GM18868 (cell line): ENCODE data around the gene CDYL.
"Not testable (repeated sequence)": the region's sequence is repeated elsewhere in the genome, so short reads cannot be mapped to it uniquely, and the experiment has no call there.

Experiments used
- ATAC-seq: cut with Tn5 transposase; IDR thresholded peaks from one replicate; pipeline ENCODE4 v1.9.1; 2021; ENCODE audit warnings: mild to moderate bottlenecking, moderate library complexity; ENCODE audit not compliant: unreplicated experiment

CDYL gene

DNA sequence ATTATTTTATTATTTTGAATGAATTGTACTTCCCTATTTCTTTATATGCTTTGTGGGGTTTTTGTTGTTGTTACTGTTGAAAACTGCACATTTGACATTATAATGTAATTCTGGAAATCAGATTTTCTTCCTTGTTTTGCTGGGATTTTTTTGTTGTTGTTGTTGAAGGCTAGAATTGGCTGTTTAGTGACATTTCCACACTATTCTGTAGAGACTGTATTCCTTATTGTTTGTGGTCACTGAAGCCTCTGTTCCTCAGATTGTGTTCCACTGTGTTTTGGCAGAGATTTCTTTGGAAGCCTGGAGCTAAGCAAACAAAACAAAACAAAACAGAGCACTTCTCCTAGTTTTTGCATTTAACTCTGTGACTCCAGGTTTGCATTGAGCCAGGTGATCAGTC is 52.9 kb downstream of the CDYL start:
- ATAC-seq, result no peak

DNA sequence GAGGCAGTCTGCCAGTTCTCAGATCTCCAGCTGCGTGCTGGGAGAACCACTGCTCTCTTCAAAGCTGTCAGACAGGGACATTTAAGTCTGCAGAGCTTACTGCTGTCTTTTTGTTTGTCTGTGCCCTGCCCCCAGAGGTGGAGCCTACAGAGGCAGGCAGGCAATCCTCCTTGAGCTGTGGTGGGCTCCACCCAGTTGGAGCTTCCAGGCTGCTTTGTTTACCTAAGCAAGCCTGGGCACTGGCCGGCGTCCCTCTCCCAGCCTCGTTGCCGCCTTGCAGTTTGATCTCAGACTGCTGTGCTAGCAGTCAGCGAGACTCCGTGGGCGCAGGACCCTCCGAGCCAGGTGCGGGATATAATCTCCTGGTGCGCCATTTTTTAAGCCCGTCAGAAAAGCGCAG is 59.3 kb downstream of the CDYL start:
- not testable (repeated sequence) for ATAC-seq

DNA sequence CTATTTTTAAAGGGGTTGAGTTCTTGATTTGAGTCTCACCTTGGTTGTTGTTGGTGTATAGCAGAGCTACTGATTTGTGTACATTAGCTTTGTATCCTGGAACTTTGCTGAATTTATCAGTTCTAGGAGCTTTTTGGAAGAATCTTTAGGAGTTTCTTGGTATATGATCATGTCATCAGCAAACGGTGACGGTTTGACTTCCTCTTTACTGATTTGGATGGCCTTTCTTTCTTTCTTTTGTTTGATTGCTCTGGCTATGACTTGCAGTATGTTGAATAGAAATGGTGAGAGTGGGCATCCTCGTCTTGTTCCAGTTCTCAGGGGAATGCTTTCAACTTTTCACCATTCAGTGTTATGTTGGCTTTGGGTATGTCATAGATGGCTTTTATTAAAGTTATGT is 64.0 kb downstream of the CDYL start:
- no peak for ATAC-seq

DNA sequence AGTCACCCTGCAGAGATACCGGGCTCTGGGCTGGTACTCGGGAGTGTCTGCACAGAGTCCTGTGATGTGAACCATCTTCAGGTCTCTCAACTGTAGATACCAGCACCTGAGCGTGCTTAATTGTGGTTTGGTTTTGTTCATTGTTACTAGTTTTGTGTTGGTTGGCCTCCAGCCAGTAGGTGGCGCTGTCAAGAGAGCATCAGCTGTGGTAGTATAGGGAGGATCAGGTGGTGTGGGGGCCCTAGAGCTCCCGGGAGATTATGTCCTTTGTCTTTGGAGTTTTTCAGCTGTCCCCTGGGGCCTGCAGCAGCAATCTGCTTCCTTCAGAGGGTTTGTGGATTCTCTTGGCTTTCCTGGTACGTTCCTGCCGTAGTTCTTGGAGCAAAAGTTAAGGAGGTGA is 67.9 kb downstream of the CDYL start:
- no peak for ATAC-seq

DNA sequence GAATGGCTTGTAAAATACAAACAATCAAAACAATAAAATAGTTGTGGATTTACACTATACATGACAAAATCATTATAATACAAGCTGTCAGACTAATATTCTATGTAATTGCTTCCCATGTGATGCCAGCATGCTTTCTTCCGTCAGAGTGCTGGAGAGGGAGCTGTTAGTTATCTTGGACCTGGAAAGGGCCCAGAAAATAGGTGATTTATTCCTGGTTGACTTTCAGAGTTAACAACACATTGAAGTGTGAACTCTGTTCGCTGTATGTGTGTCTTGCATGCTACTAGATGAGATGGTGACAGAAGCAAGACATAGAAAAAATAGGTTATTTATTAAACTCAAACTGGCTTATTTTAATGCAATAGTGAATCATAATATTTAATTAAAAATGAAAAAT is 70.2 kb downstream of the CDYL start:
- no peak for ATAC-seq

DNA sequence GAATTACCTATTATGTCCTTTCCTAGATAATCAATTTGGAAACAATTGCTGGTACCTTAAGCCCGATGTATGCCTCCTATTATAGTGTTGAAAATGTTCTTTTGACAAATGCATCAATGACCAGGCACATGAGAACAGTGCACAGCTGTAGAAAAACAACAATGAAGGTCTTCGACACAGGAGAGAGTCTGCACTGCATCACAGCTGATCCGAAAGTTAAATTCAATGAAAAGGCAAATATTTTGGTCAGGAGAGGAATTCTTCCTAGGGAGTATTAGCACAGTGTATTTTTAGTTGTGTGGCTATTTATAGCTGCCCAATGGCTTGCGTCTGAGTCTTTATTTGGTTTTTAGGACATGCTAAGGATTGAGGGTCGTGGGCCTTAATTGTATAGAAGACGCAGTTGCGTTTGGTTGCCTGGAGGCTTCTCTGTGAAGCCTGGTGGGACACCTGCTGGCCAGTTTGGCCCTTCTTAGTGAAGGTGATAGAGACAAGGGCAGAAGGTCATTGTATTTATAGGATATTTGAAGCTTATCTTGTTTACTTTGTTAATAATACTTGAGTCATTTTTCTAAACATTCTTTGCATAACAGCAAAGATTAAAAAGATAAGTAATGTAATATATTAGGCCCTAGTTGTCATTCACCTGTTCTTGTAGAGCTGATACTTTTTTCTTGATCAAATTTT is 72.3 kb downstream of the CDYL start:
- ATAC-seq, result no peak

DNA sequence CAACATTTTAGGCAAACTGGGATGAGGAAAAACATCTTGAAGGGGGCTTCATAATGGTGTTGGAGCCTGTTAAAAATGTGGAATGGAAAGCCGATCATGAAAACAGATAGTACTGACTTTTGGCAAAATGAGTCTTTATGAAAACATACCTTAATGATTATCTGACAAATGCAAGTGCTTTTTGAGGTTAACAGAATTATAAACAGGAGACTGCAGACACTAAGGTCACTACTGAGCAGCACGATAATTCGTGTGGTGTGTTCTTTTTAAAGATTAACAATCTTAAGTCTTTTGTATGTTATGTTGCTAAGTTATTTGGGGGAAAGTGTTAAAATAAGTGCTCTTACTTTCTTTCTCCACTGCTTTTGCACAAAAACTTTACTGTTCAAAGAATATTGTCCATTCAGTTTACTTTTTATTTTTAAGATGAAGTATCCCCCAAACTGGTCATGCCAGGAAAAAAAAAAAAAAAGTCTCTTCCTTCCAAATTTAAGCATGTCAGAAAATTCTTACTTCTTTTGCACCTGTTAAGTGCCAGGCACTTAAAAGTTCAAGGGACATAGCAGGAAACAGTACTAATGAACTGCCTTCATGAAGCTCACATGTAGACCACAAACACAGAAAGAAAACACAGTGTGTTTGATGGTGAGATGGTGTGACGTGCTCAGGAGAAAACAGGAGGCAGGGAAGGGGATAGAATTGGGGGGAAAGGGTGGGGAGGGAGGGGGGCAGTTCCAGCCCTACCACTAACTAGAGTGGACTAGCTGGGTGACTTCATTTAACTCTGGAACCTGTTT is 73.2 kb downstream of the CDYL start:
- ATAC-seq, result no peak

DNA sequence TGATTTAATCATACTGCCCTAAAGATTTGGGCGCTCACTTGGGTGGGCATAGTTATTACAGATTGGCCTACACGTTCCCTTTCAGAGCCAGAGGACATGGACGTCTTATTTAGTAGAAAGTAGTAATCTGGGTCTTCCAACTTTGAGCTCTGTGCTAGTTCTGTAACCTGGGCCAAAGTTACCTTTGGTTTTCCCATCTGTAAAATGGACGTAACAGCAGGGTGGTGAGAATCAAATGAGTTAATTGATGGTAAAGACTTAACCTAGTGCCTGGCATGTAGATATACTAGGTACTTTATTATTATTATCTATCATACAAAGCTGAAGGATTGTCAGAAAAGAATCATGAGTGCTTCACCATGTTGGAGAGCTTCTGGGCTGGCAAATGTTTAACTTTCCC is 74.8 kb downstream of the CDYL start:
- ATAC-seq, result no peak

DNA sequence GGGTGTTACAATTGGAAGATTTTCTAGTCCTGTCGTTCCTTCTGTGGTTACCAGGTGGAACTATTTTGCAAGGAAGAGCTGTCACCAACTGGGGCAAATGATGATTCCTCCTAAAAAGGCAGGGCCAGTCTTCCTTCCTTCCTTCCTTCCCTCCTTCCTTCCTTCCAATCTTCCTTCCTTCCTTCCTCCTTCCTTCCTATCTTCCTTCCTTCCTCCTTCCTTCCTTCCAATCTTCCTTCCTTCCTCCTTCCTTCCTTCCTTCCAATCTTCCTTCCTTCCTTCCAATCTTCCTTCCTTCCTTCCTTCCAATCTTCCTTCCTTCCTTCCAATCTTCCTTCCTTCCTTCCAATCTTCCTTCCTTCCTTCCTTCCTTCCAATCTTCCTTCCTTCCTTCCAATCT is 76.0 kb downstream of the CDYL start:
- not testable (repeated sequence) for ATAC-seq

DNA sequence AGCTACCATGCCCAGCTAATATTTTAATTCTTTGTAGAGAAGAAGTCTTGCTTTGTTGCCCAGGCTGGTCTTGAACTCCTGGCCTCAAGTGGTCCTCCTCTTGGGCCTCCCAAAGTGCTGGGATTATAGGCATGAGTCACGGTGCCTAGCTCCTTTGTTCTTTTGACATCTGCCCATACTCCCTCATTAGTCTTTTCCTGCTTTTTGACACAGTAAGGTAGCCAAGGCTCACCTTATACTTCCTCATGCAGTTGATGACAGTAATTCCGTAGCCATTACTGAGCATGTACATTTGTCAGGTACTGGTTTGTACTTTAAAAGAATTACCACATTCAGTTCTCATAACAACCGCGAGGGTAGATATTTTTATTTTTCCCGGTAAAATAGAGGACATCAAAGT is 76.7 kb downstream of the CDYL start:
- ATAC-seq, result no peak

DNA sequence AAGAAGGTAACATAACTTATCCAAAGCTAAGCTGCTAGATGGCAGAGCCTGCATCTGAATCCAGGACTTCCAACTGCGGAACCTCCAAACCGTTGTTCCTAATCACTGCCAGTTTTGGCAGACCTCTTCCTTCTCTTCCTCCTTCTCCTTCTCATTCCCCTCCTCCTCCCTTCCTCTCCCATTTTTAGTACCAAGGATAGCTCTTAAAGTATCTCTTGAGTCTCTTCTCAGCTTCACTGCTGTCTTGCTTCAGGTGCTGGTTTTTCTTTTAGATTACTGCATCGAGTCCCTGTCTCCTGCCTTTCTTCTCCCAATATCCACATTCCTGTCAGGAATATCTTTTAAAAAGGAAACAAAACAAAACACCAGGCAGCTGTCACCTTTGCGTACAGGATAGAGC is 77.1 kb downstream of the CDYL start:
- no peak for ATAC-seq

DNA sequence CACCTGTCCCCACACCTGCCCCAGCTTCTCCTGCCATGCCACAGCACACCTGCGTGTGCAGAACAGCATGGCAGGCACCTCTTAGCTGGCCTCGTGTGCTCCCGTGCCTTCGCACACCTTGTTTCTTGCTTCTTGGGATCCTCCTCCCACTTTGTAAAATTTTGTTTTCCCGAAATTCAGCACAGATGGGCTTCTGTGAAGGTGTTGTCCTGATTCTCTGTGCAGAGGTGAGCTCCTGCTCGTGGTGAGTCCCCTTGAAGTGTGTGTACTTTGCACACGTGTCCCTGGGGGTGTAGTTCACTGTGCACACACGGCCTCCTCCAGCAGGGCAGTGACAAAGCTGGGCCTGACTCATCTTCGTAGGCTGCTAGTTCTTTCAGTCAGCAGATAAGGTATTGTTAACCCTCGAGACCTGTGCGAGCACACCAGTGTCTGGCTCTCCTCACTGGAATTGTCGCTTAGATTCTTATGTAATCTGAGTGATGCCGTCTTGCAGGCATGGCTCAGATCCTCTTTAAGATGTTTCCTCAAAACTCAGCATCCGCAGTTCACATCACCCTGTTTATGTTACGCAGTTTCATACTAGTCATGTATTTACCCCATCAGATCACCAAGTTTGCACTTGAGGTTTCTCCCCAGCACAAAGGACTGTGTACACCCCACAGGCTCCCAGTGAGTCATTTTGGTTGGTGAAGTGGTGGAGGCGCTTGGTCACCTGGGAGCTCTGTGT is 77.7 kb downstream of the CDYL start:
- ATAC-seq, result no peak

DNA sequence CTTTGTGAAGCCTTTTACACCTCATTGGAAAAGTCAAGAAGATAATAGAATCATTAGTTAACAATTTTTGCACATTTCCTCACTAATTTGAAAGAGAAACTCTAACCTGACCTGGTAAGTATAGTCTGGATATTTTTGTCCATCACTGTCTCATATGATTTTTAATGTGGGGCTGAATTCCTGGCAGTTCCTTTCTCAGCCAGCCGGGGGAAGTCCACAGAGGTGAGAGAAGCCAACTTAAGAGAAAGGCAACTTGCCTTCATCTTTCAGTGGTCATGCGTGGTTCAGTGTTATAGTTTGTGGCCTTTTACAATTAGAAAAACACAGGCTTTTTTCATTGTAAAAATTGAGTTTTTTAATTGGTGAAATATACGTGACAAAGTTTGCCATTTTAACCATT is 80.6 kb downstream of the CDYL start:
- ATAC-seq, result no peak

DNA sequence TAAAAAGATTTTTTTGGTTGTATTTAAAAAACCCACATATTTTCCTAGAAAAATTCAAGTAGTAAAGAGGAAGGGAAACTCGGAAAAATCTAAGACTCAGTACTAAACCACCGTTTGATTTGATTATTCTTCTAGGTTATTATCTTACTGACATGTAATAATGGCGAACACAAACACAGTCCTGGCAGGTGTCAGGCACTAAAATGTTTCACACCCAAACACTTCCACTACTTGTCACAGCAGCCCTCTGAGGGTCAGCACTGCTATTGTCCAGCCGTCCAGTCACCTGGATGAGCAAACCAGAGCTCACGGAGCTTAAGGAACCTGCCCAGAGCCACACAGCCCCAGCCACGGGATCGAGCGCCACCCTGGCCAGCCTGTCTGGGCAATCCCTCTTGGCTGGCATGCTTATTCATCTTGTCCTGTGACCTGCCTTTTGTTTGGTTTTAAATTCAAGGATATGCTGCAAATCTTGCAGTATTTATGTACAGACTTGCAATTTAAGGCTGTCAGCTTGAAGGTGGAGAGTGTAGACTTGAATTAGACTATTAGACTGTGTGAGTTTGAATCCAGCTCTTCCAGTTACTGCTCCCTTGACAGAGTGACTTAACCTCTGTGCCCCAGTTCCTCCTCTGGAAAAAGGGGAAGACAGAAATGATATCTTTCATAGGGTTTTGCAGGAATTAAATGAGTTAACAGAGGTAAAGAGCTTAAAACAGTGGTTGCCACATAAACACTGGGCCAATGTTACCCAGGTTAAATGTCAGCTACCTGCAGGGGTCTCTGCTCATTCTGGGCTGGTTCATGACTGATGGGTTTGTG is 82.2 kb downstream of the CDYL start:
- ATAC-seq, result no peak

DNA sequence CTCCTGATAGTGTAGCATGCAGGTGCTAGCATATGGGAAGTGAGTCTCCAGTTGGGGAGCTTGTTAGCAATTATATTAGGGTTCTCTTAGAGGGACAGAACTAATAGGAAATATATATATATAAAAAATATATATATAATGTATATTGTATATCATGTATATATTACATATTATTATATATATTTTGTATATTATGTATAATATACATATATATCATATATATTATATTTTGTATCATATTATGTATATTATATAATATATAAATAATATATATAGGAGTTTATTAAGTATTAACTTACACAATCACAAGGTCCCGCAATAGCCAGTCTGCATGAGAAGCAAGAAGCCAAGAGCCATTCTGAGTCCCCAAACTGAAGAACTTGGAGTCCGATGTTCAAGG is 84.2 kb downstream of the CDYL start:
- no peak for ATAC-seq

DNA sequence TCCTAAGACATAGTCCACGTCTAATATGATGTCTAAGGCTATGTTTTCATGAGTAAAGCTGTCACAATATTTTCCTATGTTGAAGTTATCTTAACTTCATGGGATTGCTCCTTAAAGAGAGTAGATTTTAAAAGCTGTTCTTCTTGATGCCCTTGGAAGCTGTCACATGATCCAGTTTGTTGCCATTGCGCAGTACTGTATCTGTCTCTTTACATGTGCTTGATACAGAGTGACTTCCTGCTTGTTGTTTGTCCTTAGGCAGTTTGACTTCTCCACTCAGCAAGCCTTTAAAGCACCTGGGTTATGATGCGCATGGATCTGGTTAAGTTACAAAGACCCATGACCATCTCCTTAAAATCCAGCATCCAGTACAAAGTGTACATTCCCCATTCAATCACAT is 85.4 kb downstream of the CDYL start:
- ATAC-seq, result no peak

DNA sequence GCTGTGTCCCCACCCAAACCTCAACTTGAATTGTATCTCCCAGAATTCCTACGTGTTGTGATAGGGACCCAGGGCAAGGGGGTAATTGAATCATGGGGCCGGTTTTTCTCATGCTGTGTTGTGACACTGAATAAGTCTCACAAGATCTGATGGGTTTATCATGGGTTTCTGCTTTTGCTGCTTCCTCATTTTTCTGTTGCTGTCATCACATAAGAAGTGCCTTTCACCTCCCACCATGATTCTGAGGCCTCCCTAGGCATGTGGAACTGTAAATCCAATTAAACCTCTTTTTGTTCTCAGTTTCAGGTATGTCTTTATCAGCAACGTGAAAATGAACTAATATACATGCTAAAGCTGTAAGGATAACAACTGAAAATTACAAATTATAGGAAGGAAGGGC is 88.3 kb downstream of the CDYL start:
- ATAC-seq, result no peak

DNA sequence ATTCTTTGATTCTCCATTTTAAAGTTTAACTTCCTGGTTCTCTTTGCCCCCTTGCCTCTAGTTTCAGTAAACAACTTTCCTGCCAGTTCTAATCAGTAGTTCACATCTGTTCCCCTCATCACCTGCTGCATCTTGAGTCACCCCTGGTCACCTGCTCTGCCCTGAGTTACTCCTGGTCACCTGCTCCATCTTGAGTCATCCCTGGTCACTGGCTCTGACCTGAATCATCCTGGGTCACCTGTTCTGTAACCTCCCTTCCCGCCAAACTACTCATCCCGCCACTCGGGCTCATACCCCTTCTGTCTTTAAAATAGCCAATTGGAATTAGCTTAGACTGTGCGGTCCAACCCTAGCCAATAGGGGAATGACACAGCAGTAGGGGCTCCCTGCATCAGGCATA is 88.8 kb downstream of the CDYL start:
- ATAC-seq, result not testable (repeated sequence)

DNA sequence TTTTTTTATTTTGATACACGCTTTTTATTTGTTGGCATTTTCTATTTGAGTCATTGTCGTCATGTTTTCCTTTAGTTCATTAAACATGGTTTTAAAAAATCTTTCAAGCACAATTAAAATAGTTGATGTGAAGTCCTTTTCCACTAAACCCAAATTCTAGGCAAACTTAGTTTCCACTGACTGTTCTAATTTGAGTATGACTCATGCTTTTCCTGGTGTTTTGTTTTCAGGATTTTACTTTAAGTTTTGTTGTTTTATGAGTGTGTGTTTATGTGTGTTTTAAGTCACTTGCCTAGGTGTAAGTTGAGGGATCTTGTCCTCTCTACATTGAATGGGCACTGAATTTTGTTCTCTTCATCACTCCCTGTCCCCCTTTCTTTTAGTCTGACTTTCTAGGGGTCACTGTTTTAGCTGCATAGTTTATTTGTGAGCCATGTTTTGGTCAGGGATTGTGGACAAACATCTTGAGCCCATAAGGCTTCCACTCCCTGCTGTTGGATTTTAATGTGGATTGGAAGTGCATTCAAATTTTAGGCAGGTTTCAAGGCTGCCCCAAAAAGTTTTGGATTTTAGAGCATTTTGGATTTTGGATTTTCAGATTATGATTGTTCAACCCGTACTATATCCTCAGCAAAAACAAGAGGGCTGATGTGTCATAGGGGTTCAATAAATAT is 94.8 kb downstream of the CDYL start:
- ATAC-seq, result no peak

DNA sequence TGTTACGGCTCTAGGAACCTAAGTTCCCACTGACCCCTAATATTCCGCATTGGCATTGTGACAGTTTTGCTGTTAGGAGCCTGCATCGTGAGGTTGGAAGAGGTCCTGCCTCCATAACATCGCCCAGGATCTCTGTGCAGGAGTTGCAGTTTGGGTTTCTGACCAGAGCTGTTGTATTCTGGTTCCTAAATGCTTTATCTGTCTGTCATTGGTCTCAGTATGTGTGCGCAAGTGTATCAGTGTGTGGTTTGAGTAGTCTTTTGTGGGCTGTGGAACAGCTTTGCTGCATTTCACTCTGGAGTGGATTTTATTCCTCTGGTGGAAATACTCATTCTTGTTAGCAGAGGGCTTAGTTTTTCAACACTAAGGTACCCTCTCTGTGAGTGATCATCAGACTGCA is 95.6 kb downstream of the CDYL start:
- no peak for ATAC-seq

DNA sequence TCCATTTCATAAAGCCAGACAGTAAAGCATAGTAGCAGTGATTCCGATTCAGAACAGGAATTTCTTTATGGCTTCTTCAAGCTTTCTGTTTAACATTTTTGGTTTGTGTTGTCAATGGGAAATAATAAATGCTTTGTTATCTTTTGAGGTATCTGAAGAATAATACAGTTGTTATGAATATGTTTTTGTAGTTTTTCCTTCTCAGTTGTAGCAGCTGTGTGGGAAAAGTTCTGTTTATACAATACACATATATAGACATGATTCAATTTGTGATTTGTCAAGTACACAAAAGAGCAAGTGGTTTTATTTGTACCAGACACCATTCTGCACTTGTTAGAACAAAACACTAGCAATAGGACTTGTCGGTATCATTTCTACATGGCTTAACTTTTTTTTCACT is 96.6 kb downstream of the CDYL start:
- ATAC-seq, result no peak
